MCF 10A (cell line): ENCODE data around the gene SLC22A2. TPM values are rescaled to one million over a fixed set of nuclear protein-coding genes. Genes with fewer than 3 reads are reported as not detected.

Experiments
- BruUV-seq: library from RNA; stranded (reverse); fragments of 400-500 nt; replicated peaks from 2 replicates; lab custom pipeline; 2021; lab: Mats Ljungman, UMichigan
- CTCF ChIA-PET: fragments of 300-600 bp; sonication (Branson Sonifier 250); formaldehyde crosslinking; extraction: SDS; loops from one replicate; lab custom pipeline; 2021; ENCODE audit warnings: antibody characterized with exemption, inconsistent platforms; lab: Yijun Ruan, JAX
- POLR2A ChIA-PET: fragments of 300-600, 350-650 bp; sonication (Branson Sonifier 250); formaldehyde crosslinking; extraction: SDS; loops from one replicate; lab custom pipeline; 2020; ENCODE audit warnings: antibody characterized with exemption, inconsistent platforms; lab: Yijun Ruan, JAX
- DNase-seq: peaks from one replicate; pipeline ENCODE4 v3.0.0-alpha.2; 2018; ENCODE audit not compliant: unreplicated experiment
- H3K27ac Mint-ChIP-seq: one replicate; pipeline ENCODE4 v1.8.0; 2022; ENCODE audit warnings: mild to moderate bottlenecking, low read depth, mixed read lengths; ENCODE audit not compliant: unreplicated experiment
- H3K27me3 Mint-ChIP-seq: one replicate; pipeline ENCODE4 v1.8.0; 2022; ENCODE audit warnings: mixed read lengths; ENCODE audit not compliant: insufficient read depth, unreplicated experiment
- H3K36me3 Mint-ChIP-seq: one replicate; pipeline ENCODE4 v1.8.0; 2022; ENCODE audit warnings: mild to moderate bottlenecking, moderate library complexity, mixed read lengths; ENCODE audit not compliant: insufficient read depth, unreplicated experiment
- H3K4me1 Mint-ChIP-seq: one replicate; pipeline ENCODE4 v1.8.0; 2022; ENCODE audit warnings: mixed read lengths; ENCODE audit not compliant: insufficient read depth, unreplicated experiment
- H3K4me3 Mint-ChIP-seq: one replicate; pipeline ENCODE4 v1.8.0; 2022; ENCODE audit warnings: mild to moderate bottlenecking, moderate library complexity, mixed read lengths; ENCODE audit not compliant: unreplicated experiment
- H3K9me3 Mint-ChIP-seq: one replicate; pipeline ENCODE4 v1.8.0; 2022; ENCODE audit warnings: mixed read lengths; ENCODE audit not compliant: unreplicated experiment
- CTCF ChIP-seq: fragments of 200-600 bp; IDR thresholded peaks from one replicate; pipeline ENCODE4 v1.8.0; 2022; ENCODE audit warnings: antibody characterized with exemption, mild to moderate bottlenecking; ENCODE audit not compliant: unreplicated experiment
- intact Hi-C: fragments of 100-400 bp; cut with micrococcal nuclease; formaldehyde crosslinking; loops from 2 replicates; pipeline ENCODE4 v1.14.1; 2022
- total RNA-seq: library from RNA; stranded (reverse); gene quantifications from 2 replicates; pipeline ENCODE4 v1.2.3, GENCODE V29; 2022

The SLC22A2 gene
- total RNA-seq, 1 experiment from 2014 or later, result not detected

GRCh38 chr6:160277546-160277945, 18.9 kb upstream of the SLC22A2 start:
- intact Hi-C loops, result no loop called here
- no peak for DNase-seq
- peaks cover 13% of the 10 kb centered on the region for H3K9me3 Mint-ChIP-seq
- no TSS peak for BruUV-seq
- ChIA-PET CTCF (no interaction called here), POLR2A (no interaction called here)
- TF ChIP-seq CTCF, result no peak
- peaks cover 11% of the 10 kb centered on the region for H3K4me1 Mint-ChIP-seq
- H3K27ac Mint-ChIP-seq, result no peak overlapping the region
- H3K27me3 Mint-ChIP-seq, result no peaks in the 10 kb centered on the region
- no peak overlapping the region for H3K4me3 Mint-ChIP-seq
- no peaks in the 10 kb centered on the region for H3K36me3 Mint-ChIP-seq

DNA sequence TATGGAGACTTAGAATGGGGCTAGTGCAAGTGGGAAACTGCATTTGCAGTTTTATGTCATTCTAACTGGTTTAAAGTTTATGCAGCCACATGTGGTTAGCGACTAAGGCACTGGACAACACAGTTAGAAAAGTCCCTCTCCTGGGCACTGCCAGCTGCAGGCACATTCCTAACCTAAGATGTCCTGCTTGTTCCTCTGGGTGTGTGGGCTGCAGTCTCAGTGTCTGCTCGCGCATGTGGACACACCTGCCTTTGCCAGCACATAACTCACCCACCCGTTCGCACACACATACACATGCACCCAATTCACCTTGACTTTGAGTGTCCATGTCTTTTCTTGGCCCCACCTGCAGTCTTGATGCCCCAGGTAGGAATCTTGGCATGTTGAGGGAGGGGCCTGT, 18.5 kb upstream of the SLC22A2 start:
- TF ChIP-seq CTCF, result no peak
- POLR2A ChIA-PET, result no interaction called here
- no TSS peak for BruUV-seq
- H3K4me3 Mint-ChIP-seq, result no peak overlapping the region
- no peaks in the 10 kb centered on the region for H3K36me3 Mint-ChIP-seq
- CTCF ChIA-PET, result interaction anchor here (1.1 kb wide), 1 partner anchor 15 kb away, joined by 3 read pairs; no protein-coding TSS in a partner anchor
- H3K27ac Mint-ChIP-seq, result no peak overlapping the region
- H3K9me3 Mint-ChIP-seq, result peaks cover 13% of the 10 kb centered on the region
- no peaks in the 10 kb centered on the region for H3K27me3 Mint-ChIP-seq
- DNase-seq, result no peak
- intact Hi-C loops, result no loop called here
- H3K4me1 Mint-ChIP-seq, result peaks cover 11% of the 10 kb centered on the region

- ChIA-PET CTCF (interaction anchor here (1.1 kb wide), 1 partner anchor 14 kb away, joined by 3 read pairs; no protein-coding TSS in a partner anchor), POLR2A (interaction anchor here (1.5 kb wide), 1 partner anchor 14 kb away, joined by 6 read pairs; no protein-coding TSS in a partner anchor)
- no peak for TF ChIP-seq CTCF
- peaks cover 11% of the 10 kb centered on the region for H3K4me1 Mint-ChIP-seq
- no peak overlapping the region for H3K27ac Mint-ChIP-seq
- H3K4me3 Mint-ChIP-seq, result no peak overlapping the region
- intact Hi-C loops, result no loop called here
- DNase-seq, result no peak
- no peaks in the 10 kb centered on the region for H3K27me3 Mint-ChIP-seq
- no peaks in the 10 kb centered on the region for H3K36me3 Mint-ChIP-seq
- BruUV-seq, result no TSS peak
- H3K9me3 Mint-ChIP-seq, result peaks cover 13% of the 10 kb centered on the region
These were observed 17.5 kb upstream of the SLC22A2 start for GRCh38 chr6:160276126-160276525.

- Mint-ChIP-seq H3K4me1 (peaks cover 11% of the 10 kb centered on the region), H3K36me3 (no peaks in the 10 kb centered on the region), H3K4me3 (no peak overlapping the region), H3K27ac (no peak overlapping the region), H3K9me3 (peaks cover 13% of the 10 kb centered on the region), H3K27me3 (no peaks in the 10 kb centered on the region)
- DNase-seq, result no peak
- no TSS peak for BruUV-seq
- no peak for TF ChIP-seq CTCF
- ChIA-PET CTCF (interaction anchor here (0.7 to 1.1 kb wide), 2 partner anchors 9 to 181 kb away, joined by 3 read pairs; no protein-coding TSS in a partner anchor), POLR2A (interaction anchor here (1.5 kb wide), 1 partner anchor 13 kb away, joined by 6 read pairs; no protein-coding TSS in a partner anchor)
- intact Hi-C loops, result no loop called here
These were observed 16.9 kb upstream of the SLC22A2 start for GRCh38 chr6:160275511-160276003.
